Endodermal cell (in vitro differentiated cells): Measurements from ENCODE around the gene DMPK. TPM values are rescaled to one million over a fixed set of nuclear protein-coding genes. Genes with fewer than 3 reads are reported as not detected.

Experiments used
- DNase-seq: peaks from one replicate; pipeline ENCODE4 v3.0.0-alpha.2; 2017
- H3K27ac ChIP-seq: 2 replicates; pipeline ENCODE4 v1.5.1; 2013; ENCODE audit warnings: mild to moderate bottlenecking, low read depth, low read length, moderate library complexity
- H3K27me3 ChIP-seq: 2 replicates; pipeline ENCODE4 v1.6.1; 2013; ENCODE audit warnings: mild to moderate bottlenecking, low read length, moderate library complexity; ENCODE audit not compliant: insufficient read depth, control insufficient read depth, poor library complexity, severe bottlenecking
- H3K36me3 ChIP-seq: 2 replicates; pipeline ENCODE4 v1.7.0; 2013; ENCODE audit warnings: mild to moderate bottlenecking, low read length, moderate library complexity; ENCODE audit not compliant: control insufficient read depth, insufficient read depth
- H3K4me1 ChIP-seq: one replicate; pipeline ENCODE4 v1.7.0; 2013; ENCODE audit warnings: low read length; ENCODE audit not compliant: control insufficient read depth, insufficient read depth
- H3K4me3 ChIP-seq: 2 replicates; pipeline ENCODE4 v1.5.1; 2013; ENCODE audit warnings: mild to moderate bottlenecking, low read length, moderate library complexity
- H3K9ac ChIP-seq: 2 replicates; pipeline ENCODE4 v1.6.1; 2013; ENCODE audit warnings: mild to moderate bottlenecking, low read length, moderate library complexity; ENCODE audit not compliant: poor library complexity, severe bottlenecking; ENCODE audit errors: extremely low read depth
- H3K9me3 ChIP-seq: 2 replicates; pipeline ENCODE4 v1.6.1; 2013; ENCODE audit warnings: mild to moderate bottlenecking, low read length, moderate library complexity; ENCODE audit not compliant: control insufficient read depth
- H3K27ac Mint-ChIP-seq: 2 replicates; pipeline ENCODE4 v1.8.0; 2020; ENCODE audit warnings: mixed read lengths
- H3K27me3 Mint-ChIP-seq: 2 replicates; pipeline ENCODE4 v1.8.0; 2021; ENCODE audit warnings: mild to moderate bottlenecking, mixed read lengths; ENCODE audit not compliant: insufficient read depth
- H3K36me3 Mint-ChIP-seq: 2 replicates; pipeline ENCODE4 v1.8.0; 2020; ENCODE audit warnings: low read depth, mixed read lengths
- H3K4me1 Mint-ChIP-seq: 2 replicates; pipeline ENCODE4 v1.8.0; 2020; ENCODE audit warnings: mixed read lengths
- H3K4me3 Mint-ChIP-seq: 2 replicates; pipeline ENCODE4 v1.8.0; 2020; ENCODE audit warnings: mild to moderate bottlenecking, moderate library complexity, mixed read lengths
- H3K9me3 Mint-ChIP-seq: 2 replicates; pipeline ENCODE4 v1.8.0; 2020; ENCODE audit warnings: mild to moderate bottlenecking, mixed read lengths
- CTCF ChIP-seq: fragments of 200-600 bp; sonication (generic); conservative IDR thresholded peaks from 2 replicates; pipeline ENCODE4 v1.5.0; 2021; ENCODE audit warnings: antibody characterized with exemption, mild to moderate bottlenecking
- WGBS, 2 experiments: methylation state at CpG; one replicate each; pipeline versions ENCODE4 v1.1.5 to v1.1.7; 2013; ENCODE audit warnings: missing lambda C conversion rate in 2 of 2, mixed read lengths in 1 of 2; ENCODE audit not compliant: insufficient coverage in 1 of 2, insufficient read length in 1 of 2; 5-methylcytosine and 5-hydroxymethylcytosine counted together
- total RNA-seq, 2 donors: library from RNA; stranded (reverse); fragmentation: NEBNext Ultra II Directional in 1 of 2; extraction: Animal tissue kit (Norgen Biotek cat#: 25700) in 1 of 2; gene quantifications; 2 replicates in 1 of 2; 3 replicates in 1 of 2; pipeline ENCODE4 v1.2.1, GENCODE V29; 2021

The DMPK gene
- total RNA-seq, 2 donors from 2014 or later: 58.8 to 75.9 TPM

- no peak overlapping the region for H3K27ac Mint-ChIP-seq
- Histone ChIP-seq H3K9ac (no peak overlapping the region), H3K4me3 (no peak overlapping the region), H3K4me1 (no peaks in the 10 kb centered on the region), H3K27me3 (no peaks in the 10 kb centered on the region), H3K27ac (no peak overlapping the region), H3K36me3 (peaks cover 86% of the 10 kb centered on the region), H3K9me3 (no peaks in the 10 kb centered on the region)
- 96 to 98% methylated on average over 4 to 8 of the region's 8 CpGs for WGBS, 2 experiments
- DNase-seq: no peak
- no peaks in the 10 kb centered on the region for H3K9me3 Mint-ChIP-seq
- no peak for TF ChIP-seq CTCF
- no peak overlapping the region for H3K4me3 Mint-ChIP-seq
- peaks cover 83% of the 10 kb centered on the region for H3K36me3 Mint-ChIP-seq
- no peaks in the 10 kb centered on the region for H3K27me3 Mint-ChIP-seq
- H3K4me1 Mint-ChIP-seq: no peaks in the 10 kb centered on the region
Observed at GRCh38 chr19:45825263-45825605, 42.9 kb upstream of the DMPK start.

- Histone ChIP-seq H3K36me3 (peaks cover 86% of the 10 kb centered on the region), H3K4me3 (no peak overlapping the region), H3K27me3 (no peaks in the 10 kb centered on the region), H3K4me1 (no peaks in the 10 kb centered on the region), H3K9me3 (no peaks in the 10 kb centered on the region), H3K9ac (no peak overlapping the region), H3K27ac (no peak overlapping the region)
- DNase-seq: no peak
- no peaks in the 10 kb centered on the region for H3K27me3 Mint-ChIP-seq
- no peaks in the 10 kb centered on the region for H3K9me3 Mint-ChIP-seq
- H3K27ac Mint-ChIP-seq: peak overlapping the region; percentile 26
- H3K4me1 Mint-ChIP-seq: no peaks in the 10 kb centered on the region
- H3K36me3 Mint-ChIP-seq: peaks cover 80% of the 10 kb centered on the region
- H3K4me3 Mint-ChIP-seq: no peak overlapping the region
- WGBS, 2 experiments: 94 to 99% methylated on average over 16 to 26 of the region's 26 CpGs
- no peak for TF ChIP-seq CTCF
Observed at GRCh38 chr19:45824531-45825262, 42.4 kb upstream of the DMPK start.

DNA sequence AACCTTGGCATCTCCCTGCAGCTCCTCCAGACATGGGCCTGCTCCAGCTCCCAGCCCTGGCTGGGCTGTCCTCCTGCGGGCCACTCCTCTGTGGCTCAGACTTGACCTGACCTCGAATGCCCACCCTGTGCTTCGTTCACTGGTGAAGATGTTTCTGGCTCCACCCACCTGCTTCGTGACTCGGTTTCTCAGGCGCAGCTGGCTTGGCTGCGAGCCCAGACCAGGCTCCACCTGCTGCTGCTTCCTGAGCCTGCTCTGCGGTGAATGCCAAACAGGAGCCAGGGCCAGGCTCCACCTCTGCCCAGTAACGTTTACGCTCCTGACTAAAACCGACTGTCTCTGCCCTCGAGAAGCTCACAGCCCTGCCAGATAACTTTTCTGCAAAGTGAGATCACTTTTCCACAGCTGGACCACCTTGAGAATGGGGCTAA is 41.8 kb upstream of the DMPK start:
- H3K4me1 ChIP-seq: no peaks in the 10 kb centered on the region
- Mint-ChIP-seq H3K27me3 (no peaks in the 10 kb centered on the region), H3K9me3 (no peaks in the 10 kb centered on the region), H3K4me1 (no peaks in the 10 kb centered on the region), H3K36me3 (peaks cover 76% of the 10 kb centered on the region), H3K4me3 (no peak overlapping the region), H3K27ac (no peak overlapping the region)
- no peak overlapping the region for H3K27ac ChIP-seq
- H3K9me3 ChIP-seq: no peaks in the 10 kb centered on the region
- H3K36me3 ChIP-seq: peaks cover 82% of the 10 kb centered on the region
- no peak overlapping the region for H3K4me3 ChIP-seq
- WGBS, 2 experiments: 90 to 99% methylated on average over 12 of the region's 12 CpGs
- TF ChIP-seq CTCF: no peak
- no peak overlapping the region for H3K9ac ChIP-seq
- no peaks in the 10 kb centered on the region for H3K27me3 ChIP-seq
- DNase-seq: peak; percentile 42
